ENCODE results near the gene NES.

- no peak for TF ChIP-seq CTCF (IDR thresholded peaks at IDR 0.05)
- no peak for TF ChIP-seq POLR2A (IDR thresholded peaks at IDR 0.05)
Measured at GRCh38 chr1:156652992-156653355, 24.2 kb downstream of the NES start.

All from tibial nerve (tissue), 3 donors.